IMR-90 (cell line): ENCODE measurements around the gene FOXD4. TPM values are rescaled to one million over a fixed set of nuclear protein-coding genes. Genes with fewer than 3 reads are reported as not detected.
"Not testable (repeated sequence)": the region's sequence is repeated elsewhere in the genome, so short reads cannot be mapped to it uniquely, and the experiment has no call there.

Source experiments
- ATAC-seq: fragments of 200-7000 bp; cut with Tn5 transposase; 2 replicates; pipeline ENCODE4 v1.9.1; 2020; ENCODE audit warnings: low read depth, mild to moderate bottlenecking, moderate library complexity
- BruUV-seq: library from RNA; stranded (reverse); fragments of 400-500 nt; replicated peaks from 2 replicates; lab custom pipeline; 2021; lab: Mats Ljungman, UMichigan
- CTCF ChIA-PET: fragments of 300-600 bp; formaldehyde crosslinking; extraction: SDS; loops from one replicate; lab custom pipeline; 2021; ENCODE audit warnings: antibody characterized with exemption; lab: Yijun Ruan, JAX
- POLR2A ChIA-PET: fragments of 300-600 bp; sonication (Branson Sonifier 250); formaldehyde crosslinking; loops from one replicate; lab custom pipeline; 2022; ENCODE audit warnings: antibody characterized with exemption; ENCODE audit not compliant: unreplicated experiment; lab: Charles Lee
- DNase-seq: peaks from one replicate; pipeline ENCODE4 v3.0.0; 2013
- H2AFZ ChIP-seq: replicated peaks from 2 replicates; pipeline ENCODE3; 2013; ENCODE audit warnings: low read length, mild to moderate bottlenecking; ENCODE audit not compliant: poor library complexity
- H2AK5ac ChIP-seq: 2 replicates; pipeline ENCODE4 v1.6.1; 2013; ENCODE audit warnings: low read depth, low read length, inconsistent platforms
- H2AK9ac ChIP-seq: replicated peaks from 2 replicates; pipeline ENCODE3; 2013; ENCODE audit warnings: mild to moderate bottlenecking, low read depth, low read length, moderate library complexity; ENCODE audit not compliant: poor library complexity
- H2BK120ac ChIP-seq: 2 replicates; pipeline ENCODE4 v1.6.1; 2013; ENCODE audit warnings: low read depth, low read length, inconsistent platforms
- H2BK15ac ChIP-seq: 3 replicates; pipeline ENCODE4 v1.6.1; 2013; ENCODE audit warnings: low read depth, low read length, inconsistent platforms
- H2BK20ac ChIP-seq: 2 replicates; pipeline ENCODE4 v1.6.1; 2013; ENCODE audit warnings: low read depth, mild to moderate bottlenecking, inconsistent platforms, low read length, moderate library complexity
- H2BK5ac ChIP-seq: 2 replicates; pipeline ENCODE4 v1.6.1; 2013; ENCODE audit warnings: mild to moderate bottlenecking, low read depth, low read length, inconsistent platforms; ENCODE audit not compliant: poor library complexity, severe bottlenecking
- H3K14ac ChIP-seq: replicated peaks from 2 replicates; pipeline ENCODE4 v1.6.1; 2013; ENCODE audit warnings: low read depth, low read length, inconsistent platforms
- H3K18ac ChIP-seq: 2 replicates; pipeline ENCODE4 v1.6.1; 2013; ENCODE audit warnings: low read depth, low read length, control low read depth
- H3K23ac ChIP-seq: 2 replicates; pipeline ENCODE4 v1.6.1; 2013; ENCODE audit warnings: low read depth, low read length, inconsistent platforms
- H3K27ac ChIP-seq: 2 replicates; pipeline ENCODE4 v1.5.1; 2013; ENCODE audit warnings: mild to moderate bottlenecking, control low read depth, low read length; ENCODE audit not compliant: insufficient read depth
- H3K27me3 ChIP-seq: 2 replicates; pipeline ENCODE4 v1.6.1; 2013; ENCODE audit warnings: low read length; ENCODE audit not compliant: control insufficient read depth, insufficient read depth
- H3K36me3 ChIP-seq: 2 replicates; pipeline ENCODE4 v1.6.1; 2013; ENCODE audit warnings: low read length, mixed read lengths; ENCODE audit not compliant: control insufficient read depth, insufficient read depth
- H3K4ac ChIP-seq: 2 replicates; pipeline ENCODE4 v1.6.1; 2013; ENCODE audit warnings: low read depth, low read length, inconsistent platforms
- H3K4me1 ChIP-seq: 2 replicates; pipeline ENCODE4 v1.6.1; 2013; ENCODE audit warnings: low read length, mixed read lengths; ENCODE audit not compliant: control insufficient read depth, insufficient read depth
- H3K4me2 ChIP-seq: 2 replicates; pipeline ENCODE4 v1.6.1; 2013; ENCODE audit warnings: low read depth, mild to moderate bottlenecking, control low read depth, low read length, moderate library complexity
- H3K4me3 ChIP-seq: 2 replicates; pipeline ENCODE4 v1.5.1; 2013; ENCODE audit warnings: low read depth, mild to moderate bottlenecking, control low read depth, low read length, moderate library complexity; ENCODE audit not compliant: insufficient read depth
- H3K56ac ChIP-seq: 2 replicates; pipeline ENCODE4 v1.6.1; 2013; ENCODE audit warnings: low read length, inconsistent platforms; ENCODE audit not compliant: insufficient read depth; ENCODE audit errors: extremely low read depth
- H3K79me1 ChIP-seq, 2 experiments: 2 replicates each; pipeline ENCODE4 v1.6.1; 2013; ENCODE audit warnings: low read length in 2 of 2, inconsistent platforms in 1 of 2, low read depth in 1 of 2
- H3K9ac ChIP-seq: 2 replicates; pipeline ENCODE4 v1.6.1; 2013; ENCODE audit warnings: low read depth, low read length, control low read depth
- H3K9me1 ChIP-seq: 2 replicates; pipeline ENCODE4 v1.6.1; 2013; ENCODE audit warnings: low read length, inconsistent platforms; ENCODE audit not compliant: insufficient read depth
- H3K9me3 ChIP-seq: 2 replicates; pipeline ENCODE4 v1.6.1; 2013; ENCODE audit warnings: low read length; ENCODE audit not compliant: control insufficient read depth, insufficient read depth
- H4K20me1 ChIP-seq: 2 replicates; pipeline ENCODE4 v1.6.1; 2013; ENCODE audit warnings: low read length, inconsistent platforms; ENCODE audit not compliant: insufficient read depth
- H4K5ac ChIP-seq: 2 replicates; pipeline ENCODE4 v1.6.1; 2013; ENCODE audit warnings: mild to moderate bottlenecking, low read depth, low read length, control low read depth
- H4K8ac ChIP-seq, 2 experiments: 2 replicates each; pipeline ENCODE4 v1.6.1; 2013; ENCODE audit warnings: low read depth in 2 of 2, low read length in 2 of 2, control low read depth in 1 of 2, inconsistent platforms in 1 of 2
- H4K91ac ChIP-seq: 2 replicates; pipeline ENCODE4 v1.6.1; 2013; ENCODE audit warnings: low read depth, low read length, inconsistent platforms; ENCODE audit not compliant: insufficient read depth
- WGBS, 2 experiments: methylation state at CpG; one replicate each; pipeline versions ENCODE4 v1.1.5 to v1.1.7; 2013; ENCODE audit warnings: missing lambda C conversion rate in 2 of 2; ENCODE audit not compliant: insufficient read length in 1 of 2; ENCODE audit errors: extremely low coverage in 2 of 2; 5-methylcytosine and 5-hydroxymethylcytosine counted together
- dilution Hi-C: fragments of 300-500 bp; cut with HindIII; formaldehyde crosslinking; loops from one replicate; pipeline ENCODE4 v1.14.3; 2018; ENCODE audit warnings: low sequenced_read_pairs; ENCODE audit not compliant: unreplicated experiment
- in situ Hi-C: fragments of 300-500 bp; cut with MboI; formaldehyde crosslinking; loops from 3 replicates; pipeline ENCODE4 v1.14.3; 2019; ENCODE audit warnings: low sequenced_read_pairs, inconsistent platforms, mixed read lengths
- intact Hi-C: fragments of 100-400 bp; cut with micrococcal nuclease; formaldehyde crosslinking; loops from 2 replicates; pipeline ENCODE4 v1.10.0; 2022
- polyA plus RNA-seq, 3 experiments: library from polyadenylated mRNA; depleted of rRNA; stranded (reverse); fragments of >200 nt; gene quantifications; 2 replicates each; pipeline ENCODE4 v1.2.3, GENCODE V29; 2012; ENCODE audit warnings: low replicate concordance in 1 of 3
- total RNA-seq: library from RNA; depleted of rRNA; stranded (reverse); fragments of >200 nt; gene quantifications from 2 replicates; pipeline ENCODE4 v1.2.3, GENCODE V29; 2012

The FOXD4 gene
- total and polyA plus RNA-seq, 2 of the 4 experiments (the other 2 are of a cell fraction), result 0.03 to 0.18 TPM

- H2BK20ac ChIP-seq, H3K36me3 ChIP-seq, H3K79me1 ChIP-seq, H4K5ac ChIP-seq, H3K4ac ChIP-seq, H3K56ac ChIP-seq, H3K4me1 ChIP-seq, BruUV-seq, intact Hi-C loops, in situ Hi-C loops, H3K14ac ChIP-seq, H2AK5ac ChIP-seq, H2AK9ac ChIP-seq, dilution Hi-C loops, H2AFZ ChIP-seq, H3K9ac ChIP-seq, CTCF ChIA-PET, H2BK15ac ChIP-seq, H2BK120ac ChIP-seq, POLR2A ChIA-PET, H3K9me1 ChIP-seq, H3K23ac ChIP-seq, H2BK5ac ChIP-seq, H4K20me1 ChIP-seq, H4K8ac ChIP-seq, H3K18ac ChIP-seq, H4K91ac ChIP-seq, DNase-seq, H3K27ac ChIP-seq, H3K9me3 ChIP-seq: not testable (repeated sequence)
- Histone ChIP-seq H3K4me3 (peak overlapping the region; percentile 34), H3K27me3 (peaks cover 47% of the 10 kb centered on the region), H3K4me2 (peak overlapping the region; percentile 81)
- WGBS, 2 experiments, result 0% methylated on average over 55 of the region's 111 CpGs; no CpG with 5 or more reads in 1 of the 2 experiments
- ATAC-seq, result peak; percentile 61
Measured at GRCh38 chr9:113468-114266, 4.5 kb downstream of the FOXD4 start.

GRCh38 chr9:112589-113467 lies 5.4 kb downstream of the FOXD4 start:
- H2BK20ac ChIP-seq, H3K14ac ChIP-seq, H3K27ac ChIP-seq, H3K9me3 ChIP-seq, H3K23ac ChIP-seq, H2BK15ac ChIP-seq, dilution Hi-C loops, H2AFZ ChIP-seq, DNase-seq, H2AK5ac ChIP-seq, H2BK120ac ChIP-seq, H3K9me1 ChIP-seq, H3K4ac ChIP-seq, H3K4me3 ChIP-seq, intact Hi-C loops, H2BK5ac ChIP-seq, H3K4me2 ChIP-seq, H4K20me1 ChIP-seq, H3K36me3 ChIP-seq, H4K5ac ChIP-seq, H3K18ac ChIP-seq, H3K79me1 ChIP-seq, H2AK9ac ChIP-seq, H3K56ac ChIP-seq, in situ Hi-C loops, H3K9ac ChIP-seq, H4K91ac ChIP-seq, POLR2A ChIA-PET, CTCF ChIA-PET, H3K4me1 ChIP-seq, H4K8ac ChIP-seq, ATAC-seq, BruUV-seq: not testable (repeated sequence)
- no CpG with 5 or more reads among the region's 55 CpGs for WGBS, 2 experiments
- peaks cover 44% of the 10 kb centered on the region for H3K27me3 ChIP-seq
